Placental epithelial cell (primary cell): ENCODE measurements around the gene NCAN. TPM values are rescaled to one million over a fixed set of nuclear protein-coding genes. Genes with fewer than 3 reads are reported as not detected.

Source experiments
- small RNA-seq: library from RNA; depleted of rRNA; stranded (forward); fragments of <200 nt; gene quantifications from one replicate; pipeline ENCODE3, GENCODE V24; 2012
- total RNA-seq: library from RNA; depleted of rRNA; stranded (reverse); fragments of >200 nt; gene quantifications from 2 replicates; pipeline ENCODE4 v1.2.3, GENCODE V29; 2012

The NCAN gene
- under 0.01 TPM in 1 of 2 replicates, not detected in the other for total RNA-seq

DNA sequence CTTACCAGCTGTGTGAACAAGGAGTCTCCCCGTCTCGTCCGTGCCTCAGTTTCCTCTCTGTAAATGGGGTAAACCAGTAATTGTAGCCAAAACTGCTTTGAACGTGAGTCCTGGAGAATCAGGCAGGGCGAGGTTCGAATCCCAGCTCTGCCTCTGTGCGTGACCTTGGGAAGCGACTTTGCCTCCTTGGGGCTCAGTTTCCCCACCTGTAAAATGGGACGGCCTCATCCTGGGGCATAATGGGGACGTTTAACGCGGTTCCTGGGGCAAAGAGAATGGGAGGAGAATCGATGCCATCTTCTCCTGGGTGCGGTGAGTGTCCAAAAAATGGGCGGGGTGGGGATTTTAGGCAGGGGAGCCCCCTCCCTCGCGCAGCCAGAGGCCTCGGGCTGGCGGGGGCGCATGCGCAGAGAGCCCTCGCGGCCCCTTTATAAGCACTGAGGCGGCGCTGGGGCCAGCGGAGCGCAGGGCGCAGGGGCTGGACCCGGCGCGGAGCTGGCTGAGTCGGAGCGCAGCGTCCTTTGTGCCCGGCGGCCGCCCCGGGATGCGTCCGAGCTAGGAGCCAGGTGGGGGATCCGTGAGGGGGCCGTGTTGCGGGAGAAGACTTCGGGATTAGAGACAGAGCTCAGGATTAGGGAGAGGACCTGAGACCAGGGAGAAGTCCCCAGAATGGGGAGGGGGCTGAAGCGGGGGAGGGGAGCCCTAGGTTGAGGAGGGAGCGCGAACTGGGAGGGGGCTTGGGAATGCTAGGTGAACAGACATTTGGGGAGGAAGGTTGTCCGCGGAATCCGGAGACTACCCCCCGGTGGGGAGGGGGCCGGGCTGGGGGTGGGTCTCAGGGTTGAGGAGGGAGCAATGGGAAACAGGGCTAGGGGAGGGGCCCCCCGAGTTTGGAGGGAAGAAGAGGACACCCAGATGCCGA, at the start of gene NCAN:
Gene NCAN, plus strand, starts transcription at position 460 of the 922 bp plus-strand sequence. CDS start 4,996 bp downstream, outside the sequence.

DNA sequence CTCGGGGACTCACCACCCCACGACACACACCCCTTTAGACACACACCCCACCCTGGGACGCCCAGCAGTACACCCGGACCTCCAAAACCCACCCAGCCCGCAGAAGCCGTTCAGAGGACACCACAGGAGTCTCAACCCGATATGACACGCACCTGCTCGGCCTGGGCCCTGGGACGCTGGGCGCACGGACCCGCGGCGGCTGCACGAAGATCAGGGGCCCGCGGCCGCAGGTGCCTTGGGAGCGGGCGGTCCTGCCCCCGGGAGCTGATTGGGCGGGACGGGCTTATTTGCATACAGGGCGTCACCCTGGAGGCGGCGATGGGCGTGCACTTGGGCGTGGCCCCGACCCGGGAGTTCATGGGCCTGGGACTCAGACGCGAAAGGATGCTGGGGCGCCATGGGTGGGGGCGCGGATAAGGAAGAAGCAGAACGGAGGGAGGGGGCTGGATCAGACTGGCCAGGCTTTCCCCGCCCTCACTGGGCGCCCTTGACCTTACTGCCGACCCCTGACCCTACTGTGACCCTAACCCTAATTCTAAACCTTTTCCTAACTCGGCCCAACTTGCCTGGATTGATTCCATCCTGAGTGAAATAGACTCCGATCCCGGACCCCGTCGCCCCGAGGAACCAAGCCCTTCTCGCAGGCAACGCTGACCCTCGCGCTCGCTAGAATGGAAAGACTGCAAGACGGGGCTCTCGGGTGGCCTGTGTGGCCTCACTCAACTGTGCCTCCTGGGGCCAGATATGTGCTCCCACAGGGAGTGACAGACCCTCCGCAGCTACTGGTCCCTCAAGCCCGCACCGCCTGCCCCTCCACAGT, 41.5 kb upstream of the NCAN start, which contains the start of gene MEF2B:
Gene MEF2B, minus strand, starts transcription at position 211 of the 820 bp plus-strand sequence. CDS start 19,528 bp downstream, outside the sequence.

GRCh38 chr19:19192078-19192882, 19.5 kb upstream of the NCAN start, which contains the start of the genes BORCS8 and RFXANK:
Gene BORCS8 (minus strand): TSS chr19:19192152. CDS start chr19:19192117, 35 bp downstream.
Gene RFXANK (plus strand): TSS chr19:19192258. CDS start chr19:19193947, 1,689 bp downstream.

DNA sequence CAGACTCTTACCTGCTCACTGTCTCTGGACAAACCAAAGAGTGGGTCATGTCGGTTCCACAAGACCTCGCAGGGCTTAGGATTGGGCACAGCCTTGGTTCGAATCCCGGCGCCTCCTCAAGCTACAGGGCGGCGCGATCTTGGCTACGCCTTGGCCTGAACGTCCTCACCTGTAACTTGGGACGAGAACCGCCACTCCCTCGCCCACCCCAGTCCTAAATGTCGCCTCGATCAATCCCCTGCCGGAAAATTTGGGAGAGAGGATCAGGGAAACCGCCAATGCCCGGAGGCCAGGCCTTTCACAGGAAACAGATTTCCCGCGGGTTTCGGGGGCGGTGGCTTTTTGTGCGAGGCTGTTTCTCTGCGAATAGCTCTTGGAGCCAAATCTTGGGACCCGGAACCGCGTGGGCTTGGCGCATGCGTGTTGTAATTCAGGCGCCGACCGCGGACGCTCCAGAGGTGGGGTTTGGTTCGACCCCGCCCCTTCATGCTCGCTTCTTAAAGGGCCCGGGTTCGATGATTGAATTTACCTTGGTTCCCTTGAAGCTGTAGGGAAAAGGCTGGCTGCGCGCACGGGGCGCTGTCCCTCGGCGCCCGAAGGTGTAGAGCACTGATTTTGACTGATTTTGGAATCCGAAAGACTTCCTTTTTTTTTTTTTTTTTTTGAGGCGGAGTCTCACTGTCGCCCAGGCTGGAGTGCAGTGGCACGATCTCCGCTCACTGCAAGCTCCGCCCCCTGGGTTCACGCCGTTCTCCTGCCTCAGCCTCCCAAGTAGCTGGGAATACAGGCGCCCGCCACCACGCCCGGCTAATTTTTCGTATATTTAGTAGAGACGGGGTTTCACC, 8.5 kb upstream of the NCAN start, which contains the start of gene NR2C2AP:
Gene NR2C2AP, minus strand, starts transcription at position 403 of the 845 bp plus-strand sequence. Its CDS starts 354 bp downstream, at position 49.

Small RNA genes lying within 50 kb of the gene (small RNA-seq; reads per million reads assigned to genes)
- not detected for gene RNU6-1028P

Other genes with a start within 250 kb of the NCAN start
- 23.9 and 25.7 TPM in 2 replicates for gene SUGP2, start 178.4 kb upstream of the NCAN start, total RNA-seq
- 27.1 and 41.2 TPM in 2 replicates for gene ARMC6, start 178.4 kb upstream of the NCAN start, total RNA-seq
- 8.5 and 12.6 TPM in 2 replicates for gene SLC25A42, start 148.0 kb upstream of the NCAN start, total RNA-seq
- gene TMEM161A, start 73.5 kb upstream of the NCAN start, total RNA-seq = 16.1 TPM in 2 replicates
- gene MEF2B, start 41.7 kb upstream of the NCAN start, total RNA-seq = 0.39 TPM in 1 of 2 replicates, not detected in the other
- 11.0 and 15.7 TPM in 2 replicates for gene BORCS8, start 19.8 kb upstream of the NCAN start, total RNA-seq
- 53.6 and 64.8 TPM in 2 replicates for gene RFXANK, start 19.7 kb upstream of the NCAN start, total RNA-seq
- 7.6 and 9.0 TPM in 2 replicates for gene NR2C2AP, start 8.5 kb upstream of the NCAN start, total RNA-seq
- gene TM6SF2, start 61.3 kb downstream of the NCAN start, total RNA-seq = 1.2 and 2.0 TPM in 2 replicates
- gene SUGP1, start 108.6 kb downstream of the NCAN start, total RNA-seq = 27.1 and 33.4 TPM in 2 replicates
- gene MAU2, start 108.9 kb downstream of the NCAN start, total RNA-seq = 47.5 and 64.8 TPM in 2 replicates
- gene GATAD2A, start 193.7 kb downstream of the NCAN start, total RNA-seq = 55.0 and 69.0 TPM in 2 replicates